ENCODE results near the gene GMFB.
A peak's percentile ranks its signal among the peaks of the same experiment; 100 is the strongest.
"Not testable (repeated sequence)": the region's sequence is repeated elsewhere in the genome, so short reads cannot be mapped to it uniquely, and the experiment has no call there.

Gene GMFB

DNA sequence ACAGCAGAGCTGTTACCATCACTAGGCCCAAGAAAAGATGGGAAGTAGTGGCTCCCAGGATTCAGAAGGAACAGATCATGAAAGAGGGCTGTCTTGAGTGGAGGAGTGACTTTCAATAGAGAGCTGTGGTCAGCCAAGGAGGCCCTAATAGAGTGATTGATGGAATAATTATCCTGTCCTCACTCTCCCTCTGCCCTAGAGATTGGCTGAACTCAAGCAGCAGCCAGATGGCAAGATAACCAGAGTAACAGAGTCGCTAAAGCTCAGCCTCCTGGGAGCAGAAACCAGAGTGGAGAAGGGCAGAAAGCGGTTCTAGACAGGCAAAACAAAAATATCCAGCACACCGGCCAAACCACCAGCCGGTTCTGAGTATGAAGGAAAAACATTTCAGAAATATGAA, 23.1 kb downstream of the GMFB start:
- DNase-seq (ENCODE audit: insufficient read length, low spot score) (no peak), FAIRE-seq (no peak)

GRCh38 chr14:54462048-54462447, 26.7 kb downstream of the GMFB start:
- DNase-seq (ENCODE audit: insufficient read length, low spot score) (no peak), FAIRE-seq (no peak)

DNA sequence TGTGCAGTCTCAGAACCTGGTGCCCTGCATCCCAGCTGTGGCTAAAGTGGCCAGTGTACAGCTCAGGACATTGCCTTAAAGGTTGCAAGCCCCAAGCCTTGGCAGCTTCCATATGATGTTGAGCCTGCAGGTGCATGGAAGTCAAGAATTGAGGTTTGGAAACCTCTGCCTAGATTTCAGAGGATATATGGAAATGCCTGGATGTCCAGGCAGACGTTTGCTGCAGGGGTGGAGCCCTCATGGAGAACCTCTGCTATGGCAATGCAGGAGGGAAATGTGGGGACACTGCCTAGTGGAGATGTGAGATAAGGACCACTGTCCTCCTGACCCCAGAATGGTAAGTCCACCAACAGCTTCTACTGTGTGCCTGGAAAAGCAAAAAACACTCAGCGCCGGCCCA, 29.7 kb downstream of the GMFB start:
- DNase-seq (ENCODE audit: insufficient read length, low spot score) (no peak), FAIRE-seq (no peak)

DNA sequence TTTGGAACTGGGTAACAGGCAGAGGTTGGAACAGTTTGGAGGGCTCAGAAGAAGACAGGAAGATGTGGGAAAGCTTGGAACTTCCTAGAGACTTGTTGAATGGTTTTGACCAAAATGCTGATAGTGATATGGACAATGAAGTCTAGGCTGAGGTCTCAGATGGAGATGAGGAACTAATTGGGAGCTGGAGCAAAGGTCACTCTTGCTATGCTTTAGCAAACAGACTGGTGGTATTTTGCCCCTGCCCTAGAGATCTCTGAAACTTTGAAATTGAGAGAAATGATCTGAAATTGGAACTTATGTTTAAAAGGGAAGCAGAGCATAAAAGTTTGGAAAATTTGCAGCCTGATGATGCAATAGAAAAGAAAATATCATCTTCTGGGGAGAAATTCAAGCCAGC, 30.2 kb downstream of the GMFB start:
- FAIRE-seq; DNase-seq (ENCODE audit: insufficient read length, low spot score): not testable (repeated sequence)

GRCh38 chr14:54457609-54457996, 31.2 kb downstream of the GMFB start:
- DNase-seq (ENCODE audit: insufficient read length, low spot score) (no peak), FAIRE-seq (no peak)

- FAIRE-seq; DNase-seq (ENCODE audit: insufficient read length, low spot score): not testable (repeated sequence)
Observed at GRCh38 chr14:54456820-54457608, 31.8 kb downstream of the GMFB start.

DNA sequence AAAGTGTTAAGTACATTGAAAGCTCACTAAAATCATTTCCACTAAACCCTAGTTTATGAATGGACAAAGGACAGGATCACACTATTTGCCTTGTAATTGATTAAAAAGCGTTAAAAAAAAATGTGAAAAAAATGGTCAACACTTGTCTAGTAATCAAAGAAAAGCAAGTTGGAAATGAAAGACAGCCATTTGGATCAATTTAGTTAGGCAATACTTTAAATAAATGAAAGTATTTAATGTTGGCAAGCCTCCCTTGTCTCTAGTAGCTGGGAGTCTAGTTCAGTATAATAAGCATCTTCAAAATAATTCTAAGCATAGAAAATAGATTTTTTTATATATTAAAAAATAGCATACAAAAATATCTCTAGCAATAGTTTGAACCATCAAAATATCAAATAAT, 33.4 kb downstream of the GMFB start:
- DNase-seq (ENCODE audit: insufficient read length, low spot score) (no peak), FAIRE-seq (no peak)

GRCh38 chr14:54453990-54454389, 34.8 kb downstream of the GMFB start:
- not testable (repeated sequence) for FAIRE-seq; DNase-seq (ENCODE audit: insufficient read length, low spot score)

- FAIRE-seq (no peak), DNase-seq (ENCODE audit: insufficient read length, low spot score) (no peak)
Observed at GRCh38 chr14:54453252-54453651, 35.5 kb downstream of the GMFB start.

GRCh38 chr14:54451961-54452360, 36.8 kb downstream of the GMFB start:
- DNase-seq (ENCODE audit: insufficient read length, low spot score) (no peak), FAIRE-seq (no peak)

DNA sequence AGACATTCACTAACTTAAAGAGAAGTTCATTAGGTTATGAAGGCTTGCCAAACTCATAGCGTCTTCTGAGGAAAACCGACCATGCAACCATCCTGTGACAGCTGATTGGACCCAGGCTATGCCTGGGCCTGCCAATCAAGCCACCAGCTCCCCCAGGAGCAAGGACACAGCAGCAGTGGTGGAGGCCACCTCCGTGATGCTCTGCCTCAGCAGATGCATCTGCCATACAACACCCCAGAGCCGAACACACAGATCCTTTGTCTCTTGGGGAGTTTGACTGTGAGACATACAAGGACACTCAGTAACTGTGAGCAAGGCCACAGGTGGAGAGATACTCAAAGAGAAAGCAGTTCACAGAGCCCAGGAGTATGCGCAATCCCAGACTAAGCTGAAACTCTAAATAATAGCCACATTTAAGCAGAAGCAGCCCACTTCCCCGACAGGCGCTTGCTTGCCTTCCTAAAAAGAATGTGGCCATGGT, 37.6 kb downstream of the GMFB start:
- DNase-seq (ENCODE audit: insufficient read length, low spot score): no peak
- no peak for FAIRE-seq

- FAIRE-seq (peak; percentile 87), DNase-seq (ENCODE audit: insufficient read length, low spot score) (no peak)
Observed at GRCh38 chr14:54450535-54450934, 38.2 kb downstream of the GMFB start.

- DNase-seq (ENCODE audit: insufficient read length, low spot score): no peak
- no peak for FAIRE-seq
Observed at GRCh38 chr14:54447231-54447692, 41.5 kb downstream of the GMFB start.

- no peak for FAIRE-seq
- no peak for DNase-seq (ENCODE audit: insufficient read length, low spot score)
Observed at GRCh38 chr14:54446161-54446693, 42.6 kb downstream of the GMFB start.

DNA sequence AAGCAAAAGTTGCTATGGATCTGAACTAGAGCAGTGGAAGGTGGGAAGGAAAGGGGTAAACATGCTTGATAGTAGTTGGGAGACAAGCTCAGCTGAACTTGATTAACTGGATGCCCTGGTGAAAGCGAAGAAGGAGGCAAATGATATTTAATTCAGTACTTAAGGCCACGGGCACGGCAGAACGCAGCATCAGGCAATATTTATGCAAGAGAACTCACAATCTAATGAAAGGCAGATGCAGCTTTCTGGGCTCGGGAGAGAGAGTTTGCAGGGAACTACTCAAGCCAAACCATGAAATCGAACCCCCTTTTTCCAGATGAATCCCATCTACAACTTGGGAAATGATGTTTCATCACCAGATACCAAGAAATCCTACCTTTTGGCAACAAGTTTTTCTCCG, 44.1 kb downstream of the GMFB start:
- FAIRE-seq: no peak
- DNase-seq (ENCODE audit: insufficient read length, low spot score): no peak

GRCh38 chr14:54443981-54444380, 44.8 kb downstream of the GMFB start:
- no peak for DNase-seq (ENCODE audit: insufficient read length, low spot score)
- FAIRE-seq: no peak

DNA sequence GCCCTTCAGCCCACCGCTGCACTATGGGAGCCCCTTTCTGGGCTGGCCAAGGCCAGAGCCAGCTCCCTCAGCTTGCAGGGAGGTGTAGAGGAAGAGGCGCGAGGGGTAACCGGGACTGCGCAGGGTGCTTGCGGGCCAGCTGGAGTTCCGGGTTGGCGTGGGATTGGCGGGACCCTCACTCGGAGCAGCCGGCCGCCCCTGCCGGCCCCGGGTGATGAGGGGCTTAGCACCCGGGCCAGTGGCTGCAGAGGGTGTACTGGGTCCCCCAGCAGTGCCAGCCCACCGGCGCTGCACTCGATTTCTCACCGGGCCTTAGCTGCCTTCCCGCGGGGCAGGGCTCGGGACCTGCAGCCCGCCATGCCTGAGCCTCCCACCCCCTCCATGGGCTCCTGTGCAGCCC, 45.8 kb downstream of the GMFB start:
- not testable (repeated sequence) for DNase-seq (ENCODE audit: insufficient read length, low spot score); FAIRE-seq

- peak; percentile 87 for FAIRE-seq
- DNase-seq (ENCODE audit: insufficient read length, low spot score): peak; percentile 95
Observed at GRCh38 chr14:54440873-54441868, 47.6 kb downstream of the GMFB start, which contains the start of gene CNIH1. Gene CNIH1 (minus strand): TSS chr14:54441374. CDS start chr14:54441327, 47 bp downstream.

DNA sequence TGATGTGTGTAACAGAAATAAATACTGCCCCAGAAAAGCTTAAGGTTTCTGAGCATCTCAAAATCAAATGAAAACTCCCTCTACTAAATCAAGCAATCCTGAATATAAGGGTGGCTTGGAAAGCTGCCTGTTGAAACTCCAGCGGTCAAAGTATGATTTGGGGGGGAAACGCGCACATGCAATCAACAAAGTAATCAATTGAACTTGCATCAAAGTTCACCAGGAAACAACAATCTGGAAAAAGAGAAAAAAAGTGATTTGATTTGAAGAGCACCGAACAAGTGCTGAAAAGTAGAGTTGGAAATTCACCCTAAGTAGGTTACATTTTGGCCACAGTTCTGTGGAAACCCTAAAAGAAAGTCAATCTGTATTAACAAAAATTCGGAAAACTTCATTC, 48.3 kb downstream of the GMFB start:
- DNase-seq (ENCODE audit: insufficient read length, low spot score) (no peak), FAIRE-seq (no peak)

DNA sequence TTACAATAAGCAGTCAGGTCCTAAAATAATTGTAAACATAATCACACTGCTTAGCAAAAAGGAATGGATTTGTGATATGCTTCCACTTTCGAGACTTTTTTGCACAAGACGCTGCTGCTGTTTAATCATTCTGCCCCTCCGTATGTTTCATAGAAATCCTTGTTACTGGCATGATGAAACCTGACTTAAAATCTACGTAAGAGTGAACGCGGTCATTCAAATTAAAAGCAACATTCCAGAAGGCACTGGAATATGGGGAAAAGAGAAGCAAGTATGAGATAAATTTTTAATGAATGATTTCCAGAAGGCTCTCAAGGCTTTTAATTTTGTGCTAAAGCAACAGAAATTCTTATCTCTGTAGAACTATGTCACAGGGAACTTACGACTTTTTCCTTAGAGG, 48.7 kb downstream of the GMFB start:
- DNase-seq (ENCODE audit: insufficient read length, low spot score) (no peak), FAIRE-seq (no peak)

DNA sequence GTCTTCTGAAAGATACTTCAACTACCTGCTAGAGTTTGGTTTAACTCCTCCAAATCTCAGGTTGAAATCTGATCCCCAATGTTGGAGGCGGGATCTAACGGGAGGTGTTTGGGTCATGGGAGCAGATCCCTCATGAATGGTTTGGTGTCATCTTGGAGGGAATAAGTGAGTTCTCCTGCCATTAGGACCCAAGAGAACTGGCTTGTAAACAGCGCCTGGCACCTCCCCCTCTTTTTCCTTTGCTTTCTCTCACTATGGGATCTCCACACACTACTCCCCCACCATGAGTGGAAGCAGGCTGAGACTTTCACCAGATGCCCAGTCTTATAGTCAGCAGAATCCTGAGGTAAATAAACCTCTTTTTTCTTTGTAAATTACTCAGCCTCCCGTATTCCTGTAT, 50.1 kb downstream of the GMFB start:
- FAIRE-seq (peak; percentile 52), DNase-seq (ENCODE audit: insufficient read length, low spot score) (no peak)
